ENCODE measurements around the gene LINC01488. TPM values are rescaled to one million over a fixed set of nuclear protein-coding genes. Genes with fewer than 3 reads are reported as not detected.

Gene LINC01488
- total and polyA plus RNA-seq, 2 of the 13 experiments (the other 11 are each of a cell fraction or from before 2014, with no cell fraction given), result 0.26 to 0.58 TPM

DNA sequence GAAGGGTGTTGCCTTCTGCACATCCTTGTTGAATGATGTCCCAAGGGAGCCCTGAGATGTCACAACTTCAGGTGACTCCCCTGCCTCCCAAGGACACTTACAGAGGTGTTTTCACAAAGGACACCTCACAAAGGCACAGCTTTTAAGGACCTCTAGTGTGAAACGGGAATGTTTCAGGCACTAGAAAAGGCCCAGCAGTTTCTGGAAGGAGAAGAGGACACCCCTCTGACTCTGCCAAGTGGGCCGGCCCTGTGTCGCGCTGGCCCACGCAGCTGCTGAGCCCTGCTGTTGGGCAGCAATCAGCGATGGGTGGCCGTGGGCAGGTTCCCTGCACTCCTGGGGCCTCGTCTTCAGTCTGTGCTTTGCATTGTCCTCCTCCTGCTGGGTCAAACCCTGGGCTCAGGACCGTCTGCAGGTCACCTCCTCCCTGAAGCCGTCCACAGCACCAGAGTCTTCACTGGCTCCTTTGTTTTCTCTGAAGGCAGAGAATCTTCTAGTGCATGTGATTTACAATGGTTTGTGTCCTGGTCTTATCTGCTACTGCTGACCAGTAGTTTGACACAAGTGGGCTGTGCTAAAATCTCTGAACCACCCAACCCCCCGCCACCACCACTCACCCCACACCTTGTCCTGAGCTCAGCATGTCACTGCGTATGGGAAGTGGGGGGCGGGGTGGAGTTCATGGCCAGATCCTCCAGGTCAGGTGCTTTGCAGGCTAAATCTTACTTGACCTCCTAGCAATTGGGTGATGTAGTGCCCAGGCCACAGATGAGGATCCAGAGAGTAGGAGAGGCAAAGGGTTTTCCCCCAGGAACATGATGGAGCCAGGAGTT, 3.2 kb downstream of the LINC01488 start (continued):
- TF ChIP-seq, protein P1, sequence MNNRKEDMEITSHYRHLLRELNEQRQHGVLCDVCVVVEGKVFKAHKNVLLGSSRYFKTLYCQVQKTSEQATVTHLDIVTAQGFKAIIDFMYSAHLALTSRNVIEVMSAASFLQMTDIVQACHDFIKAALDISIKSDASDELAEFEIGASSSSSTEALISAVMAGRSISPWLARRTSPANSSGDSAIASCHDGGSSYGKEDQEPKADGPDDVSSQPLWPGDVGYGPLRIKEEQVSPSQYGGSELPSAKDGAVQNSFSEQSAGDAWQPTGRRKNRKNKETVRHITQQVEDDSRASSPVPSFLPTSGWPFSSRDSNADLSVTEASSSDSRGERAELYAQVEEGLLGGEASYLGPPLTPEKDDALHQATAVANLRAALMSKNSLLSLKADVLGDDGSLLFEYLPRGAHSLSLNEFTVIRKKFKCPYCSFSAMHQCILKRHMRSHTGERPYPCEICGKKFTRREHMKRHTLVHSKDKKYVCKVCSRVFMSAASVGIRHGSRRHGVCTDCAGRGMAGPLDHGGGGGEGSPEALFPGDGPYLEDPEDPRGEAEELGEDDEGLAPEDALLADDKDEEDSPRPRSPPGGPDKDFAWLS (CRISPR knock-in tag; IDR thresholded peaks at IDR 0.05; ENCODE audit: borderline replicate concordance), result no peak
- TF ChIP-seq, protein P2, sequence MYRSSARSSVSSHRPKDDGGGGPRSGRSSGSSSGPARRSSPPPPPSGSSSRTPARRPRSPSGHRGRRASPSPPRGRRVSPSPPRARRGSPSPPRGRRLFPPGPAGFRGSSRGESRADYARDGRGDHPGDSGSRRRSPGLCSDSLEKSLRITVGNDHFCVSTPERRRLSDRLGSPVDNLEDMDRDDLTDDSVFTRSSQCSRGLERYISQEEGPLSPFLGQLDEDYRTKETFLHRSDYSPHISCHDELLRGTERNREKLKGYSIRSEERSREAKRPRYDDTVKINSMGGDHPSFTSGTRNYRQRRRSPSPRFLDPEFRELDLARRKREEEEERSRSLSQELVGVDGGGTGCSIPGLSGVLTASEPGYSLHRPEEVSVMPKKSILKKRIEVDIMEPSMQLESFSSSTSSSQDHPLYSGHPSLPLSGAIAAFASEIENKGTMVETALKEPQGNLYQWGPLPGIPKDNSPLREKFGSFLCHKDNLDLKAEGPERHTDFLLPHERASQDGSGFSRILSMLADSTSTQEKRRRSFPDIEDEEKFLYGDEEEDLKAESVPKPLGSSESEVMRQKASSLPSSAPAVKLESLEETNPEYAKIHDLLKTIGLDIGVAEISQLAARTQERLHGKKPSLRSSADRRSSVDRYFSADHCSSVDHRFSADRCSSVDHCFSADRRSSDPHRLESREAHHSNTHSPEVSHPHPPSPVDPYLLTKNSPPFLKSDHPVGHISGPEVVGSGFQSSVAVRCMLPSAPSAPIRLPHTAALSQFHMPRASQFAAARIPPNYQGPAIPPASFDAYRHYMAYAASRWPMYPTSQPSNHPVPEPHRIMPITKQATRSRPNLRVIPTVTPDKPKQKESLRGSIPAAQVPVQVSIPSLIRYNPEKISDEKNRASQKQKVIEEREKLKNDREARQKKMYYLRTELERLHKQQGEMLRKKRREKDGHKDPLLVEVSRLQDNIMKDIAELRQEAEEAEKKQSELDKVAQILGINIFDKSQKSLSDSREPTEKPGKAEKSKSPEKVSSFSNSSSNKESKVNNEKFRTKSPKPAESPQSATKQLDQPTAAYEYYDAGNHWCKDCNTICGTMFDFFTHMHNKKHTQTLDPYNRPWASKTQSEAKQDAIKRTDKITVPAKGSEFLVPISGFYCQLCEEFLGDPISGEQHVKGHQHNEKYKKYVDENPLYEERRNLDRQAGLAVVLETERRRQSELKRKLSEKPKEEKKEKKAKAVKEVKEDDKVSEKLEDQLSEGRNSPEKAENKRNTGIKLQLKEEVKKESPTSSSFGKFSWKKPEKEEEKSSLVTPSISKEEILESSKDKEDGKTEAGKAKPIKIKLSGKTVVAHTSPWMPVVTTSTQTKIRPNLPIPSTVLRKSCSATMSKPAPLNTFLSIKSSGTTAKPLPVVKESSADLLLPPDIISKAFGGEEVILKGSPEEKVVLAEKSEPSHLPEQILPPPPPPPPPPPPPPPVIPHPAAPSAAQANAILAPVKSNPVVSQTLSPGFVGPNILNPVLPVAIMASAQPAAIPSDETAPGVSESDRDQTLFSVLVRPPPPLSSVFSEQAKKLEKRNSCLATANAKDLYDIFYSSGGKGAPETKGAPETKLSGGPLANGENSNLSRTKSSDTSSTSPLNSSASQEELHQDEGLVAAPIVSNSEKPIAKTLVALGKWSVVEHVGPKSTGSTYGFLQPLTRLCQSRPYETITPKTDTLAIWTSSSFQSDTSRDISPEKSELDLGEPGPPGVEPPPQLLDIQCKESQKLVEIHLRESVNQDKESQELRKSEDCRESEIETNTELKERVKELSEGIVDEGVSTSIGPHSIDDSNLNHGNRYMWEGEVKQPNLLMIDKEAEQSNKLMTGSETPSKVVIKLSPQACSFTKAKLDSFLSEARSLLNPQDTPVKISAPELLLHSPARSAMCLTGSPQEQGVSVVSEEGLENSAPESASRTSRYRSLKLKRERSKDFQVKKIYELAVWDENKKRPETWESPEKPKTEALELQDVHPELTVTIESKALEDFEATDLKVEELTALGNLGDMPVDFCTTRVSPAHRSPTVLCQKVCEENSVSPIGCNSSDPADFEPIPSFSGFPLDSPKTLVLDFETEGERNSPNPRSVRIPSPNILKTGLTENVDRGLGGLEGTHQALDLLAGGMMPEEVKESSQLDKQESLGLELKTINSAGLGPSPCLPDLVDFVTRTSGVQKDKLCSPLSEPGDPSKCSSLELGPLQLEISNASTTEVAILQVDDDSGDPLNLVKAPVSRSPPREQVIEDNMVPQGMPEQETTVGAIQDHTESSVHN (CRISPR knock-in tag; IDR thresholded peaks at IDR 0.05), result no peak
- TF ChIP-seq ZMAT3 (CRISPR knock-in tag; conservative IDR thresholded peaks at IDR 0.05) (no peak), NFYB (CRISPR knock-in tag; IDR thresholded peaks at IDR 0.05) (no peak), ZNF329 (CRISPR knock-in tag; IDR thresholded peaks at IDR 0.05; ENCODE audit: low read depth) (no peak), CENPX (CRISPR knock-in tag; IDR thresholded peaks at IDR 0.05) (no peak), MTA1 (CRISPR knock-in tag; IDR thresholded peaks at IDR 0.05; ENCODE audit: borderline replicate concordance) (peak; percentile 6; the same call in 1 of the 2 replicates)
- TF ChIP-seq, protein P3, sequence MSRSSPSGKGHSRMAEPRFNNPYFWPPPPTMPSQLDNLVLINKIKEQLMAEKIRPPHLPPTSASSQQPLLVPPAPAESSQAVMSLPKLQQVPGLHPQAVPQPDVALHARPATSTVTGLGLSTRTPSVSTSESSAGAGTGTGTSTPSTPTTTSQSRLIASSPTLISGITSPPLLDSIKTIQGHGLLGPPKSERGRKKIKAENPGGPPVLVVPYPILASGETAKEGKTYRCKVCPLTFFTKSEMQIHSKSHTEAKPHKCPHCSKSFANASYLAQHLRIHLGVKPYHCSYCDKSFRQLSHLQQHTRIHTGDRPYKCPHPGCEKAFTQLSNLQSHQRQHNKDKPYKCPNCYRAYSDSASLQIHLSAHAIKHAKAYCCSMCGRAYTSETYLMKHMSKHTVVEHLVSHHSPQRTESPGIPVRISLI (CRISPR knock-in tag; IDR thresholded peaks at IDR 0.05; ENCODE audit: borderline replicate concordance), result no peak
- TF ChIP-seq, protein P4, sequence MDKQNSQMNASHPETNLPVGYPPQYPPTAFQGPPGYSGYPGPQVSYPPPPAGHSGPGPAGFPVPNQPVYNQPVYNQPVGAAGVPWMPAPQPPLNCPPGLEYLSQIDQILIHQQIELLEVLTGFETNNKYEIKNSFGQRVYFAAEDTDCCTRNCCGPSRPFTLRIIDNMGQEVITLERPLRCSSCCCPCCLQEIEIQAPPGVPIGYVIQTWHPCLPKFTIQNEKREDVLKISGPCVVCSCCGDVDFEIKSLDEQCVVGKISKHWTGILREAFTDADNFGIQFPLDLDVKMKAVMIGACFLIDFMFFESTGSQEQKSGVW (CRISPR knock-in tag; IDR thresholded peaks at IDR 0.05; ENCODE audit: borderline replicate concordance), result no peak
- TF ChIP-seq, protein P5, sequence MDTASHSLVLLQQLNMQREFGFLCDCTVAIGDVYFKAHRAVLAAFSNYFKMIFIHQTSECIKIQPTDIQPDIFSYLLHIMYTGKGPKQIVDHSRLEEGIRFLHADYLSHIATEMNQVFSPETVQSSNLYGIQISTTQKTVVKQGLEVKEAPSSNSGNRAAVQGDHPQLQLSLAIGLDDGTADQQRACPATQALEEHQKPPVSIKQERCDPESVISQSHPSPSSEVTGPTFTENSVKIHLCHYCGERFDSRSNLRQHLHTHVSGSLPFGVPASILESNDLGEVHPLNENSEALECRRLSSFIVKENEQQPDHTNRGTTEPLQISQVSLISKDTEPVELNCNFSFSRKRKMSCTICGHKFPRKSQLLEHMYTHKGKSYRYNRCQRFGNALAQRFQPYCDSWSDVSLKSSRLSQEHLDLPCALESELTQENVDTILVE (CRISPR knock-in tag; IDR thresholded peaks at IDR 0.05), result no peak
